ENCODE data around the gene PPIB.

PPIB gene

GRCh38 chr15:64149893-64150578 lies 12.8 kb downstream of the PPIB start:
- H3K4me1 Mint-ChIP-seq, result peaks cover 33% of the 10 kb centered on the region
- H3K4me3 Mint-ChIP-seq, result peak overlapping the region; percentile 1
- H3K36me3 Mint-ChIP-seq, result peaks cover 29% of the 10 kb centered on the region
- ATAC-seq, result no peak
- H3K9me3 Mint-ChIP-seq, result no peaks in the 10 kb centered on the region
- DNase-seq (ENCODE audit: low spot score in 2 of 2), result no peak
- H3K27ac Mint-ChIP-seq, result no peak overlapping the region

GRCh38 chr15:64149424-64149823 lies 13.4 kb downstream of the PPIB start:
- ATAC-seq (no peak), DNase-seq (ENCODE audit: low spot score in 2 of 2) (no peak)
- Mint-ChIP-seq H3K9me3 (no peaks in the 10 kb centered on the region), H3K4me1 (peaks cover 33% of the 10 kb centered on the region), H3K36me3 (peaks cover 29% of the 10 kb centered on the region), H3K4me3 (peak overlapping the region; percentile 1), H3K27ac (no peak overlapping the region)

GRCh38 chr15:64148581-64148980 lies 14.2 kb downstream of the PPIB start:
- H3K4me1 Mint-ChIP-seq, result peaks cover 28% of the 10 kb centered on the region
- H3K9me3 Mint-ChIP-seq, result no peaks in the 10 kb centered on the region
- H3K27ac Mint-ChIP-seq, result no peak overlapping the region
- H3K36me3 Mint-ChIP-seq, result peaks cover 28% of the 10 kb centered on the region
- ATAC-seq, result no peak
- DNase-seq (ENCODE audit: low spot score in 2 of 2), result no peak
- no peak overlapping the region for H3K4me3 Mint-ChIP-seq

GRCh38 chr15:64148168-64148567 lies 14.7 kb downstream of the PPIB start:
- no peak overlapping the region for H3K4me3 Mint-ChIP-seq
- no peak overlapping the region for H3K27ac Mint-ChIP-seq
- ATAC-seq, result no peak
- peaks cover 24% of the 10 kb centered on the region for H3K4me1 Mint-ChIP-seq
- H3K9me3 Mint-ChIP-seq, result no peaks in the 10 kb centered on the region
- no peak for DNase-seq (ENCODE audit: low spot score in 2 of 2)
- peaks cover 28% of the 10 kb centered on the region for H3K36me3 Mint-ChIP-seq

DNA sequence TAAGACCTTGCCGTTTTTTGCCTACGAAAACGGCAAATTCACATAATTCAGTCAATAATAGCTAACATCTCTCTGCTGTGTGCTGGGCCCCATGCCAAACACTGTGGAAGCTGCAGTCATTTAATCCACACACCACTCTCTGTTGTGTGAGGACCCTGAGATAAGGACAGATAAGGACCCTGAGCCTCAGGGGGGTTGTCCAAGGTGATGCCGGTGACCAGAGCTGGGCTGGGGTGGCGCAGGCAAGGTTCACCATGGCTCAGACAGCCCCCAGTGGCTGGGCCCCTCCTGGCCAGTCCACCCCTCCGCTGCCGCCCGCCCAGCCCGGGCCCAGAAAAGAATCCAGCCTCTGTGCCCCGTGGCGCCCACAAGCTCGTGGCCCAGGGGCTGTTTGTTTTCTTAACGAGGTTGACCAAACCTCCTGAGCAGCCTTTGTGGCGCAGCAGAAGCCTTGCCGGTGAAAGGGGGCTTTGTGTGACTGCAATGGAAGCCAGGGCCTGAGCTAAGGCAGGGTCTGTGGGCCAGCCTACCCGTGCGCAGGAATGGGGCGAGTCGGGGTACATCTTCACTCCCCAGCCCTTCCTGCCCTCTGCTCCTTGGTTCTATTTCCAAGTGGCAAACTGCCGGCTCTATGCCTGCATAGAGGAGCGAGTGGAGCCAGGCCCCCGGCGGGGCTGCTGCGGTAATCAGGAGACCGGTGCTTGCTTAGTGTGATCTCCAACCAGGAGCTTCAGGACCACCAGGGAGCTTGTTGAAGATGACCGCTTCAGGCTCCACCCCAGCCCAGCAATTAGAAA lies 15.7 kb downstream of the PPIB start:
- H3K4me1 Mint-ChIP-seq, result peaks cover 19% of the 10 kb centered on the region
- H3K36me3 Mint-ChIP-seq, result peaks cover 31% of the 10 kb centered on the region
- ATAC-seq (no peak), DNase-seq (ENCODE audit: low spot score in 2 of 2) (no peak)
- no peak overlapping the region for H3K4me3 Mint-ChIP-seq
- H3K9me3 Mint-ChIP-seq, result no peaks in the 10 kb centered on the region
- no peak overlapping the region for H3K27ac Mint-ChIP-seq

- DNase-seq (ENCODE audit: low spot score in 2 of 2), result no peak
- no peaks in the 10 kb centered on the region for H3K9me3 Mint-ChIP-seq
- H3K4me3 Mint-ChIP-seq, result no peak overlapping the region
- H3K27ac Mint-ChIP-seq, result no peak overlapping the region
- H3K4me1 Mint-ChIP-seq, result peaks cover 25% of the 10 kb centered on the region
- peaks cover 34% of the 10 kb centered on the region for H3K36me3 Mint-ChIP-seq
- ATAC-seq, result no peak
Measured at GRCh38 chr15:64146520-64146884, 16.3 kb downstream of the PPIB start.

DNA sequence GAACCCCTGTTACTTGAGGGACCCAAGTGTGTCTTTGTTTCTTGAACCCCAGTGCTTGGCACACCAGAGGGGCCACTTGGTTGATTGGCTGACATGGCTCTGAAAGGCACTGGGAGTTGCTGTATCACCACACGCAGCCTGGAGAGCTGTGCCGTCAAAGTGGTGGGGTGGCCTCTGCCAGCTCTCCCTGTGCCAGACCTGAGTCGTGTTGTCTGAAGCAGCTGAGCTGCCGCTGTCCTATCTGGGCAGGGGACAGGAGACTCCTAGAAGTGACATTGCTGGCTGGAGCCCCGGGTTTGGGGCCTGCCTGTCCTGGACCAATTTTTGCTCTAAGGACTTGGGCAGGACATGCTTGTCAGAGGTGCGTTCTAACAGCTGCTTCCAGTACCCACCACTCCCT lies 16.8 kb downstream of the PPIB start:
- peaks cover 27% of the 10 kb centered on the region for H3K4me1 Mint-ChIP-seq
- no peak overlapping the region for H3K4me3 Mint-ChIP-seq
- H3K27ac Mint-ChIP-seq, result no peak overlapping the region
- no peaks in the 10 kb centered on the region for H3K9me3 Mint-ChIP-seq
- DNase-seq (ENCODE audit: low spot score in 2 of 2), result no peak
- H3K36me3 Mint-ChIP-seq, result peaks cover 37% of the 10 kb centered on the region
- ATAC-seq, result no peak

DNA sequence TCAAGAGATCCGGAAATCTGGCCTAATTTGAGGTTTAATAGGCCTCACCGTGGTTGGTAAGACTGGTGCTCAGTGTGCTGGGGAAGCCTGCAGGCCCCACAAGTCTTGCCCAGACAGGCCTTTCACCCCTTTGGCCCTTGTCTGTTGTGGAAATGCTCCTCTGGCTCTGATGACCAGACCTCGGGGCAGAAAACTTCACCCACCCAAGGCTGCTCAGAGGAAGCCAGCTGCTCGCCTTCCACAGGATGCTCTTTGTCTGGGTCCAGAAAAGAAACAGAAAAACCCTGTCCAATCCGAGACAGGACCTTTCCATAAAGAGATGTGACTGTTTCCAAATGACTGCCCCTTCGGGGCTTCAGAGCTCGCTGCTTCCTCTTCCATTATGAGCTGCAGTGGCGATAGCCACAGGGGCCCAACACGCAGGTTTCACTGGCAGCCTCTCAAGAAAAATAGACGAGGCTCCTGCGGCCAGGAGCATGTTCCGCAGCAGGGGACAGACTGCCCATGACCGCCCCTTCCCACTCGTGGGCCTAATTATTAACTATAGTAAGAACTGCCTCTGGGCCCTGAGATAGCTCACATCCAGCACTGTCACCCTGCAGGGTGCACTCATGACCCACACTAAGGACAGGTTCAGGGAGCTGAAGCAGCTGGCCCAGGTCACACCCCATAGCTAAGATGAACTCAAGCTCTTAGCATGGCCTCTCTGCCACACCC lies 18.1 kb downstream of the PPIB start:
- ATAC-seq (peak; percentile 46), DNase-seq (ENCODE audit: low spot score in 2 of 2) (no peak)
- Mint-ChIP-seq H3K9me3 (no peaks in the 10 kb centered on the region), H3K4me1 (peaks cover 18% of the 10 kb centered on the region), H3K36me3 (peaks cover 44% of the 10 kb centered on the region), H3K27ac (peak overlapping the region; percentile 48), H3K4me3 (no peak overlapping the region)

DNA sequence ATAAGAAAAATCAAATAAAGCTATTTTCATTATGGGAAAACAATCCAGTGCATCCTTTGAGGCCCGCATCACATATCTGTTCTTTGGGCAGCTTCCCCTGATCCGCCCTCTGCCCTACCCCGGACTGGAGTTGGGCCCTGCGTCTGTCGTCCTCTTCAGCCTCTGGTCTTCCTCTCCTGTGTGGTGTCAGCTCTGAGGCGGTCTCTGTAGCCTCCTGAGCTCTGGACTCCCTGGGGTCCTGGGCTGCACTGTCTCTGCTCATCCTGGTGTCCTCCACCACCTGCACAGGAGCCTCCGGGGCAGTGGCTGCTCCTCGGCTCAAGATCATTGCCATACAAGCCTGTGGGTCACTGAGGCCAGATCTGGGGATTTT lies 18.6 kb downstream of the PPIB start:
- DNase-seq (ENCODE audit: low spot score in 2 of 2) (no peak), ATAC-seq (no peak)
- Mint-ChIP-seq H3K4me1 (peaks cover 13% of the 10 kb centered on the region), H3K4me3 (no peak overlapping the region), H3K9me3 (no peaks in the 10 kb centered on the region), H3K27ac (peak overlapping the region; percentile 48), H3K36me3 (peaks cover 44% of the 10 kb centered on the region)

- Mint-ChIP-seq H3K4me3 (no peak overlapping the region), H3K9me3 (no peaks in the 10 kb centered on the region), H3K4me1 (peaks cover 13% of the 10 kb centered on the region), H3K36me3 (peaks cover 50% of the 10 kb centered on the region), H3K27ac (peak overlapping the region; percentile 27)
- no peak for DNase-seq (ENCODE audit: low spot score in 2 of 2)
- no peak for ATAC-seq
Measured at GRCh38 chr15:64143276-64143675, 19.5 kb downstream of the PPIB start.

- H3K9me3 Mint-ChIP-seq, result no peaks in the 10 kb centered on the region
- DNase-seq (ENCODE audit: low spot score in 2 of 2), result no peak
- no peak overlapping the region for H3K4me3 Mint-ChIP-seq
- H3K27ac Mint-ChIP-seq, result peak overlapping the region; percentile 82
- H3K4me1 Mint-ChIP-seq, result peaks cover 13% of the 10 kb centered on the region
- ATAC-seq, result no peak
- H3K36me3 Mint-ChIP-seq, result peaks cover 64% of the 10 kb centered on the region
Measured at GRCh38 chr15:64141798-64142512, 20.9 kb downstream of the PPIB start.

GRCh38 chr15:64138331-64138941 lies 24.4 kb downstream of the PPIB start:
- peaks cover 13% of the 10 kb centered on the region for H3K4me1 Mint-ChIP-seq
- no peaks in the 10 kb centered on the region for H3K9me3 Mint-ChIP-seq
- ATAC-seq (no peak), DNase-seq (ENCODE audit: low spot score in 2 of 2) (no peak)
- H3K4me3 Mint-ChIP-seq, result no peak overlapping the region
- H3K27ac Mint-ChIP-seq, result no peak overlapping the region
- H3K36me3 Mint-ChIP-seq, result peaks cover 83% of the 10 kb centered on the region

DNA sequence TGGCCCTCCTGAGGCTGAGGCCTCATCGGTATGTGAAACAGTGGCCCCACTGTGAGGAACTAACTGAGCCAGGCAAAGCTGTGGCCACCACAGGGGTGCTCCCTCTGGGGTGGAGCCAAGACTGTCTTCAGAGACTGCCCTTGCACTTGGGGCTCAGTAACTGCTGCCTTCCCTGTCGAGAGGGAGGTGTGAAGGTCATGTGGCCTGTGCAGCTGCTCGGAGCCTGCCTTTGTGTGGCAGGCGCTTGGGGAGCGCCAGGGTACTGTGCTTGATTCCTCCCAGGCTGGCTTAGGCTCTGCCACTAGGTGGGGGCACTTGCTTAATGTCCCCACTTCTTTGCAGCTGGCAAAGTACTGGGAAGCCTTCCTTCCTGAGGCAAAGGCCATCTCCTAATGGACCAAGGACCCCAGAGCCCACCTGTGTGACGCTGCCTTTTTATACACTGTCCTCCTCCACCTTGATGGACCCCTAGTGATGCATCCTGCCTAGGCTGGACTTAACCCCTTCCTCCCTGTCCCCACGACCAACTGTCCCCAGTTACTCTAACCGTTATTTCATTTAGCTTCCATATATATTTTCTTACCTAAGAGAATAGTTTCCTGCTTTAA lies 25.5 kb downstream of the PPIB start:
- H3K9me3 Mint-ChIP-seq, result no peaks in the 10 kb centered on the region
- DNase-seq (ENCODE audit: low spot score in 2 of 2) (no peak), ATAC-seq (no peak)
- H3K4me1 Mint-ChIP-seq, result peaks cover 12% of the 10 kb centered on the region
- H3K36me3 Mint-ChIP-seq, result peaks cover 87% of the 10 kb centered on the region
- H3K27ac Mint-ChIP-seq, result peak overlapping the region; percentile 23
- H3K4me3 Mint-ChIP-seq, result no peak overlapping the region

- H3K36me3 Mint-ChIP-seq, result peaks cover 90% of the 10 kb centered on the region
- no peaks in the 10 kb centered on the region for H3K9me3 Mint-ChIP-seq
- no peak overlapping the region for H3K4me3 Mint-ChIP-seq
- ATAC-seq (no peak), DNase-seq (ENCODE audit: low spot score in 2 of 2) (no peak)
- H3K4me1 Mint-ChIP-seq, result peaks cover 3% of the 10 kb centered on the region
- H3K27ac Mint-ChIP-seq, result peak overlapping the region; percentile 23
Measured at GRCh38 chr15:64136347-64136746, 26.5 kb downstream of the PPIB start.
